OCI-M1 (cell line): ENCODE measurements around the gene MOV10L1.

ENCODE experiments used
- DNase-seq: peaks from one replicate; lab custom pipeline; 2025; lab: John Stamatoyannopoulos, UW

Gene MOV10L1

GRCh38 chr22:50058906-50059880 lies 30.6 kb upstream of the MOV10L1 start:
- no peak for DNase-seq

GRCh38 chr22:50059881-50060262 lies 29.9 kb upstream of the MOV10L1 start:
- DNase-seq: no peak

GRCh38 chr22:50060441-50061140 lies 29.2 kb upstream of the MOV10L1 start:
- DNase-seq: no peak

GRCh38 chr22:50061141-50061823 lies 28.5 kb upstream of the MOV10L1 start:
- DNase-seq: no peak

- DNase-seq: no peak
Observed at GRCh38 chr22:50061824-50062355, 27.9 kb upstream of the MOV10L1 start.

- no peak for DNase-seq
Observed at GRCh38 chr22:50062509-50063135, 27.2 kb upstream of the MOV10L1 start.

- no peak for DNase-seq
Observed at GRCh38 chr22:50063589-50064393, 26.0 kb upstream of the MOV10L1 start.

GRCh38 chr22:50064453-50064852 lies 25.4 kb upstream of the MOV10L1 start:
- no peak for DNase-seq

GRCh38 chr22:50067244-50067643 lies 22.6 kb upstream of the MOV10L1 start:
- no peak for DNase-seq

- DNase-seq: no peak
Observed at GRCh38 chr22:50068096-50068495, 21.7 kb upstream of the MOV10L1 start.

GRCh38 chr22:50070366-50070765 lies 19.4 kb upstream of the MOV10L1 start:
- DNase-seq: no peak

GRCh38 chr22:50071432-50072166 lies 18.2 kb upstream of the MOV10L1 start:
- DNase-seq: no peak

- no peak for DNase-seq
Observed at GRCh38 chr22:50072167-50072555, 17.6 kb upstream of the MOV10L1 start.

- no peak for DNase-seq
Observed at GRCh38 chr22:50072714-50073538, 16.9 kb upstream of the MOV10L1 start.

GRCh38 chr22:50074056-50074455 lies 15.8 kb upstream of the MOV10L1 start:
- DNase-seq: no peak

GRCh38 chr22:50074551-50075530 lies 15.0 kb upstream of the MOV10L1 start:
- no peak for DNase-seq

GRCh38 chr22:50076646-50077535 lies 12.9 kb upstream of the MOV10L1 start:
- DNase-seq: no peak
